OCI-LY3 (cell line): ENCODE data around the gene ADAMTS14.

Source experiments
- H2AFZ ChIP-seq: fragments of 200-600, 300-600 bp; shearing (Covaris generic); 2 replicates; pipeline ENCODE4 v1.6.0; 2014; ENCODE audit warnings: antibody characterized with exemption, low read depth, low read length
- H3K27ac ChIP-seq: fragments of 200-600, 300-600 bp; sonication (generic); 2 replicates; pipeline ENCODE4 v1.5.1; 2014; ENCODE audit warnings: mild to moderate bottlenecking, low read length, moderate library complexity, mixed read lengths
- H3K27me3 ChIP-seq: fragments of 200-600, 300-600 bp; sonication (generic); 2 replicates; pipeline ENCODE4 v1.6.1; 2014; ENCODE audit warnings: low read depth, low read length, mixed read lengths
- H3K36me3 ChIP-seq: fragments of 200-600, 300-600 bp; sonication (generic); replicated peaks from 2 replicates; pipeline ENCODE3; 2014; ENCODE audit warnings: low read depth, low read length, mixed read lengths
- H3K4me1 ChIP-seq: fragments of 300-600, 200-600 bp; sonication (generic); 2 replicates; pipeline ENCODE4 v1.6.1; 2014; ENCODE audit warnings: low read length, mixed read lengths
- H3K4me2 ChIP-seq: fragments of 200-600, 300-600 bp; sonication (generic); 2 replicates; pipeline ENCODE4 v1.6.1; 2014; ENCODE audit warnings: low read length, mixed read lengths
- H3K4me3 ChIP-seq: fragments of 300-600, 200-600 bp; sonication (generic); 2 replicates; pipeline ENCODE4 v1.5.1; 2014; ENCODE audit warnings: antibody characterized with exemption, mild to moderate bottlenecking, low read length, moderate library complexity
- H3K79me2 ChIP-seq: fragments of 300-600, 200-600 bp; shearing (Covaris generic); 2 replicates; pipeline ENCODE4 v1.6.1; 2014; ENCODE audit warnings: mild to moderate bottlenecking, low read length, mixed read lengths
- H3K9ac ChIP-seq: fragments of 300-600, 200-600 bp; shearing (Covaris generic); 2 replicates; pipeline ENCODE4 v1.6.0; 2014; ENCODE audit warnings: mild to moderate bottlenecking, low read length, moderate library complexity
- H3K9me3 ChIP-seq: fragments of 200-600, 300-600 bp; shearing (Covaris generic); 2 replicates; pipeline ENCODE4 v1.6.1; 2014; ENCODE audit warnings: low read length, mixed read lengths; ENCODE audit not compliant: insufficient read depth
- H4K20me1 ChIP-seq: fragments of 200-600, 300-600 bp; sonication (generic); 2 replicates; pipeline ENCODE4 v1.6.1; 2016; ENCODE audit warnings: low read length, mixed read lengths; ENCODE audit not compliant: insufficient read depth
- EZH2phosphoT487 ChIP-seq: fragments of 200-600 bp; shearing (Covaris generic); IDR thresholded peaks from 2 replicates; pipeline ENCODE4 v1.6.1; 2018; ENCODE audit warnings: antibody characterized with exemption, mixed run types, low read depth
- TF ChIP-seq, protein P1 (sequence below): fragments of 200-600, 300-600 bp; sonication (generic); IDR thresholded peaks from 2 replicates; pipeline ENCODE4 v1.5.1; 2014; ENCODE audit warnings: antibody characterized with exemption, low read length, low read depth

Gene ADAMTS14

DNA sequence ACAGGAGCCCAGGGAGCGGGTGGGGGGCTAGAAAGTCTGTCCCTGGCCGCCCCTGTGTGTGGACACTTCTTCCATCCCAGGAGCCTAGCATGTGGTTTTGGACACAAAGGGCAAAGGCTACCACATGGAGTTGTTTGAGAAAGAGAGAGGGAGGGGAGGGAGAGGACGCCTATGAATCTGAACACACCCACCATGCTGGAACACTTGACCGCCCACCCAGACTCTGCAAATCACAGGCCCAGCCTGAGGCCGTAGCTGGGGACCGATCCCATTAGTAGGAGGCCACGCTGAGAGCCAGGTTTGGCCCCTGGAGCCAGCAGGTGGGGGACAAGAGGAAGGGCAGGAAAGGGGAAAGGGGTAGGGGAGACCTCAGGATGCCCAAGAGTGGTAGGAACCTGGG lies 39.6 kb downstream of the ADAMTS14 start:
- Histone ChIP-seq H3K4me1 (no peaks in the 10 kb centered on the region), H2AFZ (no peak overlapping the region), H3K4me3 (no peak overlapping the region), H4K20me1 (no peaks in the 10 kb centered on the region), H3K27ac (no peak overlapping the region), H3K27me3 (no peaks in the 10 kb centered on the region), H3K4me2 (no peak overlapping the region), H3K9me3 (no peaks in the 10 kb centered on the region), H3K36me3 (no peaks in the 10 kb centered on the region), H3K9ac (no peak overlapping the region), H3K79me2 (no peaks in the 10 kb centered on the region)
- TF ChIP-seq, protein P1, sequence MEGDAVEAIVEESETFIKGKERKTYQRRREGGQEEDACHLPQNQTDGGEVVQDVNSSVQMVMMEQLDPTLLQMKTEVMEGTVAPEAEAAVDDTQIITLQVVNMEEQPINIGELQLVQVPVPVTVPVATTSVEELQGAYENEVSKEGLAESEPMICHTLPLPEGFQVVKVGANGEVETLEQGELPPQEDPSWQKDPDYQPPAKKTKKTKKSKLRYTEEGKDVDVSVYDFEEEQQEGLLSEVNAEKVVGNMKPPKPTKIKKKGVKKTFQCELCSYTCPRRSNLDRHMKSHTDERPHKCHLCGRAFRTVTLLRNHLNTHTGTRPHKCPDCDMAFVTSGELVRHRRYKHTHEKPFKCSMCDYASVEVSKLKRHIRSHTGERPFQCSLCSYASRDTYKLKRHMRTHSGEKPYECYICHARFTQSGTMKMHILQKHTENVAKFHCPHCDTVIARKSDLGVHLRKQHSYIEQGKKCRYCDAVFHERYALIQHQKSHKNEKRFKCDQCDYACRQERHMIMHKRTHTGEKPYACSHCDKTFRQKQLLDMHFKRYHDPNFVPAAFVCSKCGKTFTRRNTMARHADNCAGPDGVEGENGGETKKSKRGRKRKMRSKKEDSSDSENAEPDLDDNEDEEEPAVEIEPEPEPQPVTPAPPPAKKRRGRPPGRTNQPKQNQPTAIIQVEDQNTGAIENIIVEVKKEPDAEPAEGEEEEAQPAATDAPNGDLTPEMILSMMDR = no peak
- no peak for TF ChIP-seq EZH2phosphoT487

DNA sequence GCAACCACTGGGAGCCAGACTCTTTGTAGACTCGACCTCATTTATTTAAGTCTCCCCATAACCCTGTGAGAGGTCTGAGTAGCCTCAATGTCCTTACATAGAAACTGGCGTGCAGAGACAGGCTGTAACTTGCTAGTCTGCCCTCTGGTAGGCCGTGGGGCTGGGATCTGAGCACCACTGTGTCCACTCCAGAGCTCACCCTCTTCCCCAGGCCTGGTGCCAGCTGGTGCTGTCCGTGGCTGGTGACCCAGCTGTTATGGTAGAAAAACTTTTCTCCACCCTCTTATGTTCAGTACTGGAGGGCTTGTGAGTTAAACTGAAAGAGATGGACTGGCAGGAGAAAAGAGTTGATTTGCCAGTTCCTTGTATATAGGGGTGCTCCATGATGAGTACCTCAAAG lies 41.9 kb downstream of the ADAMTS14 start:
- no peak overlapping the region for H3K4me3 ChIP-seq
- H3K9me3 ChIP-seq = no peaks in the 10 kb centered on the region
- H3K4me1 ChIP-seq = no peaks in the 10 kb centered on the region
- H2AFZ ChIP-seq = no peak overlapping the region
- no peaks in the 10 kb centered on the region for H3K36me3 ChIP-seq
- no peaks in the 10 kb centered on the region for H3K27me3 ChIP-seq
- no peak for TF ChIP-seq EZH2phosphoT487
- TF ChIP-seq, protein P1 = no peak
- H3K4me2 ChIP-seq = no peak overlapping the region
- no peaks in the 10 kb centered on the region for H3K79me2 ChIP-seq
- no peak overlapping the region for H3K27ac ChIP-seq
- no peak overlapping the region for H3K9ac ChIP-seq
- no peaks in the 10 kb centered on the region for H4K20me1 ChIP-seq

DNA sequence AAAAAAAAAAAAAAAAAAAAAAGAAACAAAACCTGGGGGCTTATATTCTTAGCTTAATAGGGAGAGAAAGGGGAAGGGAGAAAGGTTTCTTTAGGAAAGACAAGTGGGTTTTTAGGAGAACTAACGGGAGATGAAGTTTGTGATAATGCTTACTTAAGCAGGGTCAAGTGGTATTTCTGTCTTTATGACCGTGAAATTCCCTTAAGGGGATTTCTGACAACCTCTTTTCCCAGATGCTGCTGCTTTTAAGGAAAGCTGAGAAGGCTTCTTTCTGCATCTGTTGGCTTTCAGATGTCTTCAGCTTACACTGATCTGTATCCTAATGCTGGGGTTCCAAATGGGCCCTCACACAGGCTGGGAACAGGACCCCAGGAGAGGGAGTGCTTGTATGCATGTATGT lies 42.6 kb downstream of the ADAMTS14 start:
- no peaks in the 10 kb centered on the region for H3K36me3 ChIP-seq
- H4K20me1 ChIP-seq = no peaks in the 10 kb centered on the region
- no peak overlapping the region for H2AFZ ChIP-seq
- H3K79me2 ChIP-seq = no peaks in the 10 kb centered on the region
- H3K9ac ChIP-seq = no peak overlapping the region
- H3K27me3 ChIP-seq = no peaks in the 10 kb centered on the region
- H3K4me2 ChIP-seq = no peak overlapping the region
- no peaks in the 10 kb centered on the region for H3K4me1 ChIP-seq
- H3K27ac ChIP-seq = no peak overlapping the region
- H3K4me3 ChIP-seq = no peak overlapping the region
- no peaks in the 10 kb centered on the region for H3K9me3 ChIP-seq
- TF ChIP-seq EZH2phosphoT487 = no peak
- TF ChIP-seq, protein P1 = no peak

DNA sequence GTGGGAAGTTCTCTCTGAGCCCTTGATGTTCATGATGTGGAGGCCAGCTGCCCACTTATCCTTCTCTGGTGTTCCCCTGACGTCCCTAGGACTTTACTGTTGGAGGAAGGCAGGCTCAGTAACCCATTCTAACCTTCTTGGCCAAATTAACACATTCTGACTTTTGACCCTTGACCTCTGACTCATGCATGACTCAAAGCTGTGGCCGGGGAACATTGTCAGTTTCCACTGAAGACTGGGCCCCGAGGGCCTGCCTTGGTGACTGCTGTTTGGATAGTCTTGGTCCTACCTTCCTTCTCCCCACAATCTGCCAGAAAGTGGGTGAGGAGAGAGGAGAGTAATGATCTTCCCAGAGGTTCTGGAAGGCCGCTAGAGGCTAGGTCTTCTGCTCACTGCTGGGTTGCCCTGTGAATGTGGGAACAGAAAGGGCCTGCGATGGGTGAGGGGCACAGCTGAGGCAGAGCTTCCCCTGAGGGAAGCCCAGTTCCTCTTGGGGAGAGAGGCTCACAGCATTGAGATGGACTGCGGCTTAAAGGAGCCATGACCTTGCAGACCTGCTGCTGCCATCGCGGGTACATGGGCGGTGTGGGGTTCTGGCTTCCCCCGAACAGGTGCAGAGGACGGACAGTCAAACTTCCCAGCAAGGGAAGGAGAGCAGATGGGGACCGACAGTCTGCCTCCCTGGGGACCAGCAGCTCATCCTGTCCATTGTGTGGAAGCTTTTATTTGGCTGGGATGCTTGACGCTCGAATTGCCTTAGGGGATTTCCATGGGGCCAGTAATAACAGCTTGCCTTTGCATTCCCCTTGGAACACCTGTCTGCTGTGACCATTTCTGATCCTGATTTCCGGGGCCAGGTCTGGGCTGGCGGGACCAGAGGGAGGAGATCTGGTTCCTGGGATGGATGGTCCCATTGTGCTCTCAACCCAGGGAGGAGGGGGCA lies 43.8 kb downstream of the ADAMTS14 start:
- H3K27ac ChIP-seq = no peak overlapping the region
- no peak overlapping the region for H3K4me2 ChIP-seq

More for the DNA sequence above, 43.8 kb downstream of the ADAMTS14 start:
- Histone ChIP-seq H4K20me1 (no peaks in the 10 kb centered on the region), H3K27me3 (no peaks in the 10 kb centered on the region), H3K79me2 (no peaks in the 10 kb centered on the region), H3K4me1 (no peaks in the 10 kb centered on the region), H2AFZ (no peak overlapping the region), H3K4me3 (no peak overlapping the region), H3K36me3 (no peaks in the 10 kb centered on the region), H3K9me3 (no peaks in the 10 kb centered on the region), H3K9ac (no peak overlapping the region)
- no peak for TF ChIP-seq EZH2phosphoT487
- TF ChIP-seq, protein P1 = no peak
